ENCODE data around the gene PTPRJ. TPM values are rescaled to one million over a fixed set of nuclear protein-coding genes. Genes with fewer than 3 reads are reported as not detected.

PTPRJ gene
- total RNA-seq, 1 donor from 2014 or later, result 18.6 TPM

DNA sequence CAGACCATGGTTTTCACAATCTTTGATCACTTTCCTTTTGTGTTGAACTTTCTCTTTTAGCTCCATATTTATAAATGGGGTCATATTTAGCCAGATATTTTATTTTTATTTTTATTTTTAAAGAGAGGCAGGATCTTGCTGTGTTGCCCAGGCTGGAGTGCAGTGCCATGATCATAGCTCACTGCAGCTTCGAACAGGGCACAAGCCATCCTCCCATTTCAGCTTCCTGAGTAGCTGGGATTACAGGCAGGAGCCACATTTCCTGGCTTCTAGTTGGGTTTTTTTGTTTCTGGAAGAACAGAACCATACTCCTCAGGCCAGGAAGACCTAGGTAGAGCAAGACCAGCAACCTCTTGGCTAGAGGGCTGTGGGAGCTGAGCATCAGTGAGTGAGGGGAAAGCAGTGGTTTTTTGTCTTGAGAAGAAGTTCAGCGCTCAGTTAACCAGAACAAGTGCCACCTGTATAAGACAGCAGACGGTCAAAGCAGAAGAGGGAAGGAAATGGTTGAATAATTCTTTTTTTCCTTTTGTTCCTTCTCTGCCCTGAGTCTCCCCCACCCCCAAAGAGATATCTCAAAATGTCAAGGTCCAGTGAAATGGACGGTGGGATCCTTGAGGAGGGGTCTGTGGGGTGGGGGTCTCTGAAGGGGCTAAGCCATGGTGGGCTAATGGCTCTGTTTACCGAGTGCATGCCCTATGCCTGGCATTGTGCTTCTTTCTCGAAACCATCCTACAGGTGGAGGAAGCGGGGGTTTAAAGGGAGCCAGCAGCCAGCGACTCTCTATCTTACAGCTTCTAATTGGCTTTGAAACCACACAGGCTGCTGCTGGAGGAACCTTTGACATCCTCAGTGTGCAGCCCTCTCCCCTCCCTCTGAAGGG lies 63.0 kb downstream of the PTPRJ start:
- TF ChIP-seq, protein P1, sequence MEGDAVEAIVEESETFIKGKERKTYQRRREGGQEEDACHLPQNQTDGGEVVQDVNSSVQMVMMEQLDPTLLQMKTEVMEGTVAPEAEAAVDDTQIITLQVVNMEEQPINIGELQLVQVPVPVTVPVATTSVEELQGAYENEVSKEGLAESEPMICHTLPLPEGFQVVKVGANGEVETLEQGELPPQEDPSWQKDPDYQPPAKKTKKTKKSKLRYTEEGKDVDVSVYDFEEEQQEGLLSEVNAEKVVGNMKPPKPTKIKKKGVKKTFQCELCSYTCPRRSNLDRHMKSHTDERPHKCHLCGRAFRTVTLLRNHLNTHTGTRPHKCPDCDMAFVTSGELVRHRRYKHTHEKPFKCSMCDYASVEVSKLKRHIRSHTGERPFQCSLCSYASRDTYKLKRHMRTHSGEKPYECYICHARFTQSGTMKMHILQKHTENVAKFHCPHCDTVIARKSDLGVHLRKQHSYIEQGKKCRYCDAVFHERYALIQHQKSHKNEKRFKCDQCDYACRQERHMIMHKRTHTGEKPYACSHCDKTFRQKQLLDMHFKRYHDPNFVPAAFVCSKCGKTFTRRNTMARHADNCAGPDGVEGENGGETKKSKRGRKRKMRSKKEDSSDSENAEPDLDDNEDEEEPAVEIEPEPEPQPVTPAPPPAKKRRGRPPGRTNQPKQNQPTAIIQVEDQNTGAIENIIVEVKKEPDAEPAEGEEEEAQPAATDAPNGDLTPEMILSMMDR (conservative IDR thresholded peaks at IDR 0.05), result no peak
- H3K27ac Mint-ChIP-seq, result peak overlapping the region; percentile 68
- H3K4me3 Mint-ChIP-seq, result no peak overlapping the region
- H3K4me1 Mint-ChIP-seq (ENCODE audit: unreplicated experiment), result peaks cover 41% of the 10 kb centered on the region
- no peaks in the 10 kb centered on the region for H3K27me3 Mint-ChIP-seq
- no peaks in the 10 kb centered on the region for H3K36me3 Mint-ChIP-seq
- H3K9me3 Mint-ChIP-seq, result no peaks in the 10 kb centered on the region
- no peak for DNase-seq (ENCODE audit: extremely low spot score, unreplicated experiment)

DNA sequence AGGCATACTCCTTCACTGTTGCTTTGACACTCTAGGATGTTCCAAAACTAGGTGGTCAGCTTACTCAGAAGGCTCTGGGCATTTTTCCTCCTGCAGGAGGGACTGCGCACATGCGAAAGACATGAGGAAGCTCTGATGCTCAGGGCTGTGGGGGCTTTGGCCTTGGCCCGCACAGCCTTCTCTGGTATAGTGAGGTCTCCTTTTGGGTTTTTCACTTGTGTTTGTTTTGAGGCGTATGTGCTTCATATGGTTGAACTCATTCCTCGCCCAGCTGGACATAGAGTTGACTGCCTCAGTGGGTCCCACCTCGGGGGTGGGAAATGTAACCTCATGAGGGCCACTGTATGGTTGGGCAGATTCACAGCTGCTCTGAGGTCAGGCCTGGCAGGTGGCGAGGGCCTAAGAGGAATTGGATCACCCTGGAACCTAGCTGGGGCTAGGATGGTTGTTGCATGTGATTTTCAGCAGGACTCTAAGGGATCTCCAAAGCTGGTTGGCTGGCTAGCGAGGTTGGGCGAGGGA lies 63.7 kb downstream of the PTPRJ start:
- no peak for DNase-seq (ENCODE audit: extremely low spot score, unreplicated experiment)
- no peak overlapping the region for H3K4me3 Mint-ChIP-seq
- peaks cover 45% of the 10 kb centered on the region for H3K4me1 Mint-ChIP-seq (ENCODE audit: unreplicated experiment)

DNA sequence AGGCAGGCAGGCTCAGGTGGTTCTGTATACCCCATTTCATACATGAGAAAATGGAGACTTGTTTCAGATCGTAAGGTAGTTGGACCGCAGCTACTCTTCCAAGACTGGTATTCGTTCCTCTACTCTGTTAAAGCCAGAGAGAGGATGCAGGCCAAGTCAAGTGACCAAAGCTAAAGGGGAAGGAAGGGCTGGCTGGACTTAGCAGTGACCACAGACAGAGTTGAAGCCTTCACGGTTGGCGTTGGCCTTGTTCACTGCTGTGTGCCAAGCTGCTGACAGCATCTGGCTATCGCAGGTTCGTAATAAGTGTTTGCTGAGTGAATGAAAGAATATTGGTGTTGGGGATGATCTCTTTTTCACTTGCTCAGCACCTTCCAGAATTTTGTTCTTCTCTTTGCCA lies 64.2 kb downstream of the PTPRJ start:
- Mint-ChIP-seq H3K4me3 (no peak overlapping the region), H3K4me1 (ENCODE audit: unreplicated experiment) (peaks cover 42% of the 10 kb centered on the region), H3K27ac (no peak overlapping the region), H3K9me3 (no peaks in the 10 kb centered on the region), H3K27me3 (no peaks in the 10 kb centered on the region), H3K36me3 (no peaks in the 10 kb centered on the region)
- DNase-seq (ENCODE audit: extremely low spot score, unreplicated experiment), result no peak
- TF ChIP-seq, protein P1 (conservative IDR thresholded peaks at IDR 0.05), result no peak

More for the DNA sequence above, 63.7 kb downstream of the PTPRJ start:
- Mint-ChIP-seq H3K27me3 (no peaks in the 10 kb centered on the region), H3K36me3 (no peaks in the 10 kb centered on the region), H3K9me3 (no peaks in the 10 kb centered on the region), H3K27ac (no peak overlapping the region)
- TF ChIP-seq, protein P1 (conservative IDR thresholded peaks at IDR 0.05), result no peak

- H3K9me3 Mint-ChIP-seq, result no peaks in the 10 kb centered on the region
- DNase-seq (ENCODE audit: extremely low spot score, unreplicated experiment), result no peak
- H3K27ac Mint-ChIP-seq, result no peak overlapping the region
- H3K36me3 Mint-ChIP-seq, result no peaks in the 10 kb centered on the region
- TF ChIP-seq, protein P1 (conservative IDR thresholded peaks at IDR 0.05), result no peak
- peaks cover 39% of the 10 kb centered on the region for H3K4me1 Mint-ChIP-seq (ENCODE audit: unreplicated experiment)
- H3K4me3 Mint-ChIP-seq, result no peak overlapping the region
- H3K27me3 Mint-ChIP-seq, result no peaks in the 10 kb centered on the region
These were observed 65.2 kb downstream of the PTPRJ start for GRCh38 chr11:48045536-48045935.

GRCh38 chr11:48047616-48048015 lies 67.3 kb downstream of the PTPRJ start:
- Mint-ChIP-seq H3K36me3 (no peaks in the 10 kb centered on the region), H3K9me3 (peaks cover 5% of the 10 kb centered on the region), H3K4me1 (ENCODE audit: unreplicated experiment) (peaks cover 40% of the 10 kb centered on the region), H3K4me3 (no peak overlapping the region), H3K27me3 (no peaks in the 10 kb centered on the region), H3K27ac (peak overlapping the region; percentile 85)
- DNase-seq (ENCODE audit: extremely low spot score, unreplicated experiment), result no peak
- TF ChIP-seq, protein P1 (conservative IDR thresholded peaks at IDR 0.05), result no peak

All from type B pancreatic cell (in vitro differentiated cells).